ENCODE results near the gene TNFRSF11A.

DNA sequence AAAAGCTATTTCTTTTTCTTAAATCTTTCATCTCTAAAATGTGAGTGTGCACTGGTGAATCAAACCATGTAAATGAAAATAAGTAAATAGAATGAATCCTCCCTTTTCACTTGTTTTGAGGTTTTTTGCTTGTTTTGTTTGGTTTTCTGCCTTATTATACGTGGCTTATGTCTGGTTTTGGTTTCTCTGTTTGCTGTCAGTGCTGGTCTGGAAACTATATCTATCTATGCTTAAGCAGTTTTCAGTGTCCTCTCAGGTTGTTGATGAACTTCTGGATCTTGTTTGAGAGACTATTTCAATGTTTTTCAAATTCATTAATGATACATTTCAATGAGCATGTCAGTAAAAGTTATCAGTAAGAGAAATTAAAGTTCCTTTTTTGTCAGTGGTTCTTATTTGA is 48.1 kb upstream of the TNFRSF11A start:
- TF ChIP-seq, protein P1, sequence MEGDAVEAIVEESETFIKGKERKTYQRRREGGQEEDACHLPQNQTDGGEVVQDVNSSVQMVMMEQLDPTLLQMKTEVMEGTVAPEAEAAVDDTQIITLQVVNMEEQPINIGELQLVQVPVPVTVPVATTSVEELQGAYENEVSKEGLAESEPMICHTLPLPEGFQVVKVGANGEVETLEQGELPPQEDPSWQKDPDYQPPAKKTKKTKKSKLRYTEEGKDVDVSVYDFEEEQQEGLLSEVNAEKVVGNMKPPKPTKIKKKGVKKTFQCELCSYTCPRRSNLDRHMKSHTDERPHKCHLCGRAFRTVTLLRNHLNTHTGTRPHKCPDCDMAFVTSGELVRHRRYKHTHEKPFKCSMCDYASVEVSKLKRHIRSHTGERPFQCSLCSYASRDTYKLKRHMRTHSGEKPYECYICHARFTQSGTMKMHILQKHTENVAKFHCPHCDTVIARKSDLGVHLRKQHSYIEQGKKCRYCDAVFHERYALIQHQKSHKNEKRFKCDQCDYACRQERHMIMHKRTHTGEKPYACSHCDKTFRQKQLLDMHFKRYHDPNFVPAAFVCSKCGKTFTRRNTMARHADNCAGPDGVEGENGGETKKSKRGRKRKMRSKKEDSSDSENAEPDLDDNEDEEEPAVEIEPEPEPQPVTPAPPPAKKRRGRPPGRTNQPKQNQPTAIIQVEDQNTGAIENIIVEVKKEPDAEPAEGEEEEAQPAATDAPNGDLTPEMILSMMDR (IDR thresholded peaks at IDR 0.05) = no peak
- no peak for TF ChIP-seq ZFX (IDR thresholded peaks at IDR 0.05; ENCODE audit: borderline replicate concordance)

Measured in 22Rv1 (cell line).